IPS DF 4.7 (cell line): ENCODE data around the gene GDF3.
"Not testable (repeated sequence)": the region's sequence is repeated elsewhere in the genome, so short reads cannot be mapped to it uniquely, and the experiment has no call there.

ENCODE experiments used
- DNase-seq: peaks from one replicate; pipeline ENCODE4 v3.0.0-alpha.2; 2013; ENCODE audit warnings: low spot score; ENCODE audit errors: extremely low read depth

Gene GDF3

DNA sequence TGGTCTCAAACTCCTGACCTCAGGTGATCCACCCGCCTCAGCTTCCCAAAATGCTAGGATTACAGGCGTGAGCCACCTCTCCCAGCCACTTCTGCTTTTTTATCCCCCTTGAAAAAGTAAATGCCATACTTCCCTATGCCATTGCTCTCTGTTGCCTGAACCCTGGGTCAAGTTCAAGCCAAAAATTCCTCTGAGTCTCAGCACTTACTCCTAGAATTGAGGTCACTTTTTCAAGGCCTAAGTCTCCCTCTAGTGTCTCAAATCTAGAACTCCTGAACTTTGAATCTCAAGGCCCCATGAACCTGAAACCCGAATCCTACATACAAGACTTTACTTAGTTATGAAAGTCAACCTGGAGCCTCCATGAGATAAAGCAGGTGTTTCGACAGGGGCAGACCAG lies 28.4 kb downstream of the GDF3 start:
- DNase-seq = no peak

DNA sequence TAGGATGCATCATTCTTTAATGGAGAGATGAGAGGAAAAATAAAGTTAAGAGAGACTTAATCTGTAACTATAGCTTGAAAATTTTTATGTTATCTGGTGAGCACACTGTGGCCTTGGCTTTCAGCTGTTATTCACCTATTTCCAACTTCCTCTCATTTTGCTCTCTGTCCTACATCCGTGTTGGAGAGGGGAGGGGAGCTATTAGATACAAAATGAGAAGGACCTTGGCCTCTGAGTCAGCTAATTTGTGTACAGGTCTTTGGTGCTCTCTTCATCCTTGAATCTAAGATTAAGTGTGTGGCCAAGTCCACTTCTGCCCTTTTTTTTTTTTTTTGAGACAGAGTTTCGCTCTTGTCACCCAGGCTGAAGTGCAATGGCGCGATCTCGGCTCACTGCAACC lies 29.0 kb downstream of the GDF3 start:
- DNase-seq = no peak

DNA sequence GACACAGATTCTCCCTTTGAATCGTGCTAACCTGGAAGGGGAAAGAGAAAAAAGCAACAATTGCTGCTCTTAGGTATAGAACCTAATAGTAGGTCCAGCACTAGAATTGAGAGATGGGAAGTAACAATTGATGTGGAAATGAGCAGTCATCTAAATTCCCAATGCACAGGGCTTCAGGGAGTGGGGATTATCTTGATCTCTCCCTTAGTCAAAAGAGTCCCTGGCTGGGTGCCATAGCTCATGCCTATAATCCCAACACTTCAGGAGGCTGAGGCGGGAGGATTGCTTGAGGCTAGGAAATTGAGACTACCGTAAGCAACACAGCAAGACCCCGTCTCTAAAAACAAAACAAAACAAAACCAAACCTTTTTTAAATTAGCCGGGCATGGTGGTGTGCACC lies 33.8 kb downstream of the GDF3 start:
- no peak for DNase-seq

- no peak for DNase-seq
Measured at GRCh38 chr12:7656121-7656520, 39.5 kb downstream of the GDF3 start.

DNA sequence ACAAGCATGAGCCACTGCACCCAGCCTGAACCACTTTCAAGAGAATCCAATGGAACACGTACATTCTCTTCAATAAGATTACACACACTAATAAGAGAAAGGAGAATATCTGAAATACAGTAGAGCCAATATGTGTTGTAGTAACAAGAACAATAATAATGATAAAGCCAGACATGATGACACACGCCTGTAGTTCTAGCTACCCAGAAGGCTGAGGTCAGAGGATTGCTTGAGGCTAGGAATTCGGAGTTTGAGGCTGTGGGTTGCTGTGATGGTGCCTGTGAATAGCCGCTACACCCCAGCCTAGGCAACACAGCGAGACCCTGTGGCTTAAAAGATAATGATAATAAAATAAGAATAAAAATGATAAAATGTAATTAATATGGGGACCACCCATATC lies 45.5 kb downstream of the GDF3 start:
- DNase-seq = no peak

DNA sequence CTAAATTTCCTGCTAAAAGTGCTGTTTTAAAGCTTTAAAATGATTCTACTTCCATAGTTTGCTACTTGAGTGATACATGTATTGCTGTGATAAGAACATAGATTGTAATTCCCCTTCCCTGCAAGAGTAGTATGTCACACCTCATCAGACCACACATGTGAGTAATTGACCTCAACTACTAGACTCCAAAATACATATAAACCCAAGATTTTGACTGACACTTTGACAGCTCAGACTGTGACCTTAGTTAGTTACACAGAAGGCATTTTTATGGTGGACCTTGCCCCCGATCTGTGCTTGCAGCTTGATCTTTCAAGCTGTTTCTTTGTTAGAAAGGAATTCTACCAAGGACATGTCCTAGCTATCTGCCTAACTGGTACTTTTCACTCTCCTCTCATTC lies 48.5 kb downstream of the GDF3 start:
- no peak for DNase-seq

DNA sequence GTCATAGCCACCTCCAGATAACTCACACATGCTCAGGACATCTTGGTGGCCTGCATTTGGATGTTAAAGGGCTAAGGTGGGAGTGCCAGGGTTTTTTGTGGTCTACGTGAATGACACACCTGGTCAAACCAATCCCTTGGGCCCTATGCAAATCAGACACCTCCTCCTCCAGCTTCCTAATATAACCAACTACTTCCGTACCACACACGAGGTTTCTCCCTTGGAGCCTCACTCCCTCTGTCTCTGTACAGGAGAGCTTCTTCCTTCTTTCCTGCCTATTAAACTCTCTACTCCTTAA lies 49.4 kb downstream of the GDF3 start:
- DNase-seq = no peak

GRCh38 chr12:7645395-7646177 lies 50.0 kb downstream of the GDF3 start:
- DNase-seq = no peak

DNA sequence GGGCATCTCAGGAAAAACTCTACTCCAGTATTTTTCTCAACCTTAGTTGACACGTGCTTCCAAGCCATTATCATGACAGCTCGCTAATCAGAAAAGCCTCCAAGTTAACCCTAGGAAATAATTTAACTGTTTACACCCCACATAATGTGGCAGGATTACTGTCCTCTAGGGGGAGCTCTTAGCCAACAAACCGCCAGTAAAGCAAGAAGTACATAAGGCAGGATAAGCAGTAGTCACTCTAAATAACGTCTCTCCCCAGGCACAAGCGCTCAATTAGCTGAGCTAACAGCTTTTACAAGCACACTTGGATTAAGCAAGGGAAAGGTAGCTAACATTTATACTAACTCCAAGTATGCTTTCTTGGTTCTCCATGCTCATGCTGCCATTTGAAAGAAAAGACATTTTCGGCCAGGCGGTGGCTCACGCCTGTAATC lies 52.7 kb downstream of the GDF3 start:
- DNase-seq = no peak

- no peak for DNase-seq
Measured at GRCh38 chr12:7642287-7642686, 53.3 kb downstream of the GDF3 start.

GRCh38 chr12:7640123-7640995 lies 55.2 kb downstream of the GDF3 start:
- DNase-seq = not testable (repeated sequence)
